Neural cell (in vitro differentiated cells): ENCODE measurements around the gene GZF1. TPM values are rescaled to one million over a fixed set of nuclear protein-coding genes. Genes with fewer than 3 reads are reported as not detected.

Experiments
- H2AFZ ChIP-seq: fragments of 200-600, 300-800 bp; sonication (generic), shearing (Covaris generic); 2 replicates; pipeline ENCODE4 v1.6.0; 2014; ENCODE audit warnings: low read depth, mild to moderate bottlenecking, antibody characterized with exemption, low read length, moderate library complexity
- H3F3A ChIP-seq: fragments of 200-600 bp; shearing (Covaris generic); 2 replicates; pipeline ENCODE4 v1.6.1; 2016; ENCODE audit warnings: mild to moderate bottlenecking, moderate library complexity, mixed read lengths, antibody characterized with exemption, low read length; ENCODE audit not compliant: insufficient read depth, poor library complexity, severe bottlenecking
- H3K27ac ChIP-seq: fragments of 200-600, 300-800 bp; sonication (generic), shearing (Covaris generic); 2 replicates; pipeline ENCODE4 v1.5.1; 2014; ENCODE audit warnings: mild to moderate bottlenecking, low read length, moderate library complexity
- H3K27me3 ChIP-seq: fragments of 300-800, 200-600 bp; sonication (generic), shearing (Covaris generic); 2 replicates; pipeline ENCODE4 v1.6.0; 2014; ENCODE audit warnings: mild to moderate bottlenecking, low read depth, low read length, moderate library complexity; ENCODE audit not compliant: insufficient read depth
- H3K36me3 ChIP-seq: fragments of 300-800, 200-600 bp; sonication (generic), shearing (Covaris generic); 2 replicates; pipeline ENCODE4 v1.5.1; 2014; ENCODE audit warnings: mild to moderate bottlenecking, antibody characterized with exemption, low read length, moderate library complexity; ENCODE audit not compliant: insufficient read depth
- H3K4me2 ChIP-seq: fragments of 300-800, 200-600 bp; sonication (generic), shearing (Covaris generic); 2 replicates; pipeline ENCODE4 v1.6.0; 2014; ENCODE audit warnings: mild to moderate bottlenecking, low read length
- H3K4me3 ChIP-seq: fragments of 300-800, 200-600 bp; sonication (generic), shearing (Covaris generic); 2 replicates; pipeline ENCODE4 v1.5.1; 2014; ENCODE audit warnings: mild to moderate bottlenecking, low read length, moderate library complexity
- H3K79me2 ChIP-seq: fragments of 200-600 bp; shearing (Covaris generic); replicated peaks from 2 replicates; pipeline ENCODE4 v1.6.0; 2014; ENCODE audit warnings: mild to moderate bottlenecking, low read length, moderate library complexity; ENCODE audit not compliant: insufficient read depth
- H3K9ac ChIP-seq: fragments of 300-800, 200-600 bp; sonication (generic), shearing (Covaris generic); 2 replicates; pipeline ENCODE4 v1.6.1; 2016; ENCODE audit warnings: mild to moderate bottlenecking, low read length, mixed read lengths
- H3K9me2 ChIP-seq: fragments of 200-600 bp; shearing (Covaris generic); 2 replicates; pipeline ENCODE4 v1.6.1; 2016; ENCODE audit warnings: mild to moderate bottlenecking, low read length, mixed read lengths; ENCODE audit not compliant: insufficient read depth
- H3K9me3 ChIP-seq: fragments of 200-600, 300-800 bp; sonication (generic), shearing (Covaris generic); 2 replicates; pipeline ENCODE4 v1.6.1; 2016; ENCODE audit warnings: mild to moderate bottlenecking, mixed run types, low read length, moderate library complexity, mixed read lengths
- H4K20me1 ChIP-seq: fragments of 200-600 bp; shearing (Covaris generic); 2 replicates; pipeline ENCODE4 v1.6.1; 2016; ENCODE audit warnings: mild to moderate bottlenecking, mixed run types; ENCODE audit not compliant: insufficient read depth
- CTCF ChIP-seq: fragments of 450-650 bp; IDR thresholded peaks from 2 replicates; pipeline ENCODE4 v1.5.1; 2014; ENCODE audit warnings: antibody characterized with exemption, mild to moderate bottlenecking, moderate library complexity; ENCODE audit not compliant: poor library complexity, severe bottlenecking
- EP300 ChIP-seq: fragments of 450-650 bp; conservative IDR thresholded peaks from 2 replicates; pipeline ENCODE4 v1.6.1; 2014; ENCODE audit warnings: antibody characterized with exemption, mild to moderate bottlenecking, moderate library complexity; ENCODE audit not compliant: poor library complexity, severe bottlenecking
- EZH2 ChIP-seq: fragments of 200-600, 300-800 bp; shearing (Covaris generic), sonication (generic); IDR thresholded peaks from 2 replicates; pipeline ENCODE4 v1.6.1; 2014; ENCODE audit warnings: antibody characterized with exemption, low read length, borderline replicate concordance, mild to moderate bottlenecking; ENCODE audit not compliant: insufficient read depth, poor library complexity, severe bottlenecking
- MXI1 ChIP-seq: fragments of 450-650 bp; conservative IDR thresholded peaks from 2 replicates; pipeline ENCODE4 v1.6.1; 2014; ENCODE audit warnings: antibody characterized with exemption, mild to moderate bottlenecking; ENCODE audit not compliant: poor library complexity, severe bottlenecking
- POLR2AphosphoS5 ChIP-seq: IDR thresholded peaks from 2 replicates; pipeline ENCODE4 v1.6.1; 2012
- RAD21 ChIP-seq: fragments of 450-650 bp; conservative IDR thresholded peaks from 2 replicates; pipeline ENCODE4 v1.6.1; 2014; ENCODE audit warnings: antibody characterized with exemption, mild to moderate bottlenecking, moderate library complexity
- REST ChIP-seq: IDR thresholded peaks from 2 replicates; pipeline ENCODE4 v1.6.1; 2012; ENCODE audit warnings: borderline replicate concordance
- SMC3 ChIP-seq: fragments of 450-650 bp; conservative IDR thresholded peaks from 2 replicates; pipeline ENCODE4 v1.6.1; 2014; ENCODE audit warnings: antibody characterized with exemption, mild to moderate bottlenecking, moderate library complexity; ENCODE audit not compliant: poor library complexity
- TAF1 ChIP-seq: IDR thresholded peaks from 2 replicates; pipeline ENCODE4 v1.6.1; 2012; ENCODE audit warnings: low read depth
- polyA plus RNA-seq: library from polyadenylated mRNA; depleted of rRNA; stranded (reverse); fragments of >200 nt; gene quantifications from 2 replicates; pipeline ENCODE4 v1.2.3, GENCODE V29; 2014

The GZF1 gene
- polyA plus RNA-seq, 1 donor from 2014 or later, result 13.8 TPM

GRCh38 chr20:23344336-23344735, 17.6 kb upstream of the GZF1 start:
- H2AFZ ChIP-seq, result no peak overlapping the region
- no peaks in the 10 kb centered on the region for H3K9me3 ChIP-seq
- no peaks in the 10 kb centered on the region for H3K27me3 ChIP-seq
- no peaks in the 10 kb centered on the region for H3K79me2 ChIP-seq
- H3K9me2 ChIP-seq, result no peaks in the 10 kb centered on the region
- H3K4me3 ChIP-seq, result no peak overlapping the region
- no peak overlapping the region for H3K4me2 ChIP-seq
- H3F3A ChIP-seq, result no peaks in the 10 kb centered on the region
- H3K36me3 ChIP-seq, result no peaks in the 10 kb centered on the region
- H4K20me1 ChIP-seq, result no peaks in the 10 kb centered on the region
- H3K27ac ChIP-seq, result no peak overlapping the region
- no peak overlapping the region for H3K9ac ChIP-seq
- TF ChIP-seq SMC3, result no peak
- no peak for TF ChIP-seq EP300
- no peak for TF ChIP-seq TAF1
- no peak for TF ChIP-seq EZH2
- TF ChIP-seq POLR2AphosphoS5, result no peak
- TF ChIP-seq REST, result no peak
- no peak for TF ChIP-seq RAD21
- no peak for TF ChIP-seq CTCF
- TF ChIP-seq MXI1, result no peak

- no peaks in the 10 kb centered on the region for H3K36me3 ChIP-seq
- H3K9ac ChIP-seq, result no peak overlapping the region
- H3K27ac ChIP-seq, result no peak overlapping the region
- H4K20me1 ChIP-seq, result no peaks in the 10 kb centered on the region
- no peak overlapping the region for H3K4me3 ChIP-seq
- no peak overlapping the region for H2AFZ ChIP-seq
- no peaks in the 10 kb centered on the region for H3K9me3 ChIP-seq
- TF ChIP-seq TAF1 (no peak), POLR2AphosphoS5 (no peak), EZH2 (no peak), REST (no peak), CTCF (no peak), EP300 (no peak), RAD21 (no peak), MXI1 (no peak)
- no peaks in the 10 kb centered on the region for H3K9me2 ChIP-seq
- no peaks in the 10 kb centered on the region for H3K27me3 ChIP-seq
- H3K4me2 ChIP-seq, result no peak overlapping the region
- H3K79me2 ChIP-seq, result no peaks in the 10 kb centered on the region
- H3F3A ChIP-seq, result peaks cover 7% of the 10 kb centered on the region
Observed at GRCh38 chr20:23346002-23346401, 16.0 kb upstream of the GZF1 start.
